HEK293 (cell line): ENCODE measurements around the gene NSL1.
"Not testable (repeated sequence)": the region's sequence is repeated elsewhere in the genome, so short reads cannot be mapped to it uniquely, and the experiment has no call there.

ENCODE experiments used
- CTCF ChIA-PET: fragments of 350-600 bp; formaldehyde crosslinking; extraction: SDS; loops from one replicate; lab custom pipeline; 2021; ENCODE audit warnings: antibody characterized with exemption; lab: Yijun Ruan, JAX
- POLR2A ChIA-PET: fragments of 300-600 bp; formaldehyde crosslinking; extraction: SDS; loops from one replicate; lab custom pipeline; 2020; ENCODE audit warnings: antibody characterized with exemption, inconsistent platforms; lab: Yijun Ruan, JAX
- H3K27ac ChIP-seq: fragments of 200-500 bp; sonication (Bioruptor generic); 2 replicates; pipeline ENCODE4 v1.5.1; 2014; ENCODE audit warnings: low read depth, low read length, control low read depth, inconsistent platforms; ENCODE audit errors: extremely low read depth
- H3K36me3 ChIP-seq, 2 experiments: fragments of 200-500 bp in 1 of 2; sonication (Bioruptor generic) in 1 of 2; 1 replicate in 1 of 2; 2 replicates in 1 of 2; pipeline ENCODE4 v1.5.1; 2014 to 2017; ENCODE audit warnings: inconsistent platforms in 2 of 2, low read length in 2 of 2; ENCODE audit not compliant: control insufficient read depth in 2 of 2, insufficient read depth in 1 of 2
- H3K4me1 ChIP-seq: fragments of 200-500 bp; sonication (Bioruptor generic); 2 replicates; pipeline ENCODE4 v1.5.1; 2014; ENCODE audit warnings: mild to moderate bottlenecking, low read length, inconsistent platforms; ENCODE audit not compliant: control insufficient read depth, insufficient read depth
- H3K4me3 ChIP-seq: 2 replicates; pipeline ENCODE4 v1.5.1; 2011; ENCODE audit warnings: low read depth, mild to moderate bottlenecking, control low read depth, low read length, moderate library complexity
- H3K9me3 ChIP-seq: fragments of 200-500 bp; sonication (Bioruptor generic); 2 replicates; pipeline ENCODE4 v1.5.1; 2014; ENCODE audit warnings: low read depth, low read length, inconsistent platforms; ENCODE audit not compliant: control insufficient read depth, insufficient read depth
- FEZF1 ChIP-seq: fragments of 450-650 bp; formaldehyde crosslinking; IDR thresholded peaks from 2 replicates; pipeline ENCODE4 v1.5.1; 2016; ENCODE audit warnings: missing biosample characterization, missing genetic modification characterization
- GLI2 ChIP-seq: fragments of 450-650 bp; formaldehyde crosslinking; IDR thresholded peaks from 2 replicates; pipeline ENCODE4; 2017; ENCODE audit warnings: missing biosample characterization, missing genetic modification characterization, low read depth, borderline replicate concordance
- GLI4 ChIP-seq: fragments of 450-650 bp; formaldehyde crosslinking; IDR thresholded peaks from 2 replicates; pipeline ENCODE4 v1.5.1; 2016; ENCODE audit warnings: missing biosample characterization, missing genetic modification characterization
- KLF8 ChIP-seq: fragments of 450-650 bp; formaldehyde crosslinking; IDR thresholded peaks from 2 replicates; pipeline ENCODE4 v1.5.1; 2016; ENCODE audit warnings: missing biosample characterization, missing genetic modification characterization
- MEIS1 ChIP-seq: sonication (generic); formaldehyde crosslinking; IDR thresholded peaks from 2 replicates; pipeline ENCODE4 v1.8.1; 2022; ENCODE audit warnings: missing genetic modification reagents, mild to moderate bottlenecking, borderline replicate concordance
- RBAK ChIP-seq: fragments of 450-650 bp; formaldehyde crosslinking; IDR thresholded peaks from 2 replicates; pipeline ENCODE4 v1.5.1; 2016; ENCODE audit warnings: missing biosample characterization, missing genetic modification characterization
- SCRT2 ChIP-seq: fragments of 450-650 bp; formaldehyde crosslinking; IDR thresholded peaks from 2 replicates; pipeline ENCODE4 v1.5.1; 2016; ENCODE audit warnings: missing biosample characterization, missing genetic modification characterization
- SP7 ChIP-seq: fragments of 450-650 bp; formaldehyde crosslinking; IDR thresholded peaks from 2 replicates; pipeline ENCODE4 v1.5.1; 2016; ENCODE audit warnings: missing biosample characterization, missing genetic modification characterization
- TRIM28 ChIP-seq: IDR thresholded peaks from 2 replicates; pipeline ENCODE4 v1.6.1; 2011; ENCODE audit warnings: low read length, control low read depth, borderline replicate concordance
- ZBTB48 ChIP-seq: fragments of 450-650 bp; formaldehyde crosslinking; IDR thresholded peaks from 2 replicates; pipeline ENCODE4 v1.5.1; 2016; ENCODE audit warnings: missing biosample characterization, missing genetic modification characterization
- ZFHX2 ChIP-seq: fragments of 450-650 bp; formaldehyde crosslinking; conservative IDR thresholded peaks from 2 replicates; pipeline ENCODE4 v1.5.1; 2016; ENCODE audit warnings: missing biosample characterization, missing genetic modification characterization
- ZNF169 ChIP-seq: fragments of 450-650 bp; formaldehyde crosslinking; IDR thresholded peaks from 2 replicates; pipeline ENCODE4 v1.5.1; 2016; ENCODE audit warnings: missing biosample characterization, missing genetic modification characterization
- ZNF174 ChIP-seq: fragments of 450-650 bp; formaldehyde crosslinking; IDR thresholded peaks from 2 replicates; pipeline ENCODE4 v1.5.0; 2017; ENCODE audit warnings: missing biosample characterization, mild to moderate bottlenecking, missing genetic modification characterization
- ZNF239 ChIP-seq: fragments of 450-650 bp; formaldehyde crosslinking; IDR thresholded peaks from 2 replicates; pipeline ENCODE4 v1.5.1; 2016; ENCODE audit warnings: missing biosample characterization, missing genetic modification characterization
- ZNF280C ChIP-seq: fragments of 450-650 bp; formaldehyde crosslinking; IDR thresholded peaks from 2 replicates; pipeline ENCODE4 v1.5.1; 2016; ENCODE audit warnings: missing biosample characterization, missing genetic modification characterization
- ZNF311 ChIP-seq: fragments of 450-650 bp; formaldehyde crosslinking; IDR thresholded peaks from 2 replicates; pipeline ENCODE4 v1.5.1; 2017; ENCODE audit warnings: missing biosample characterization, missing genetic modification characterization, borderline replicate concordance
- ZNF335 ChIP-seq: fragments of 450-650 bp; formaldehyde crosslinking; conservative IDR thresholded peaks from 2 replicates; pipeline ENCODE4 v1.5.1; 2016; ENCODE audit warnings: missing biosample characterization, missing genetic modification characterization
- ZNF510 ChIP-seq: fragments of 450-650 bp; formaldehyde crosslinking; IDR thresholded peaks from 2 replicates; pipeline ENCODE4 v1.5.1; 2018; ENCODE audit warnings: mild to moderate bottlenecking, missing genetic modification characterization, missing biosample characterization; ENCODE audit not compliant: insufficient replicate concordance
- ZNF629 ChIP-seq: fragments of 450-650 bp; formaldehyde crosslinking; IDR thresholded peaks from 2 replicates; pipeline ENCODE4 v1.5.1; 2017; ENCODE audit warnings: missing biosample characterization, missing genetic modification characterization
- ZNF707 ChIP-seq: fragments of 450-650 bp; formaldehyde crosslinking; IDR thresholded peaks from 2 replicates; pipeline ENCODE4 v1.5.1; 2016; ENCODE audit warnings: missing biosample characterization, missing genetic modification characterization
- ZNF768 ChIP-seq: fragments of 450-650 bp; formaldehyde crosslinking; IDR thresholded peaks from 2 replicates; pipeline ENCODE4 v1.5.1; 2018; ENCODE audit warnings: missing biosample characterization, mild to moderate bottlenecking, missing genetic modification characterization
- ZNF777 ChIP-seq: fragments of 450-650 bp; formaldehyde crosslinking; IDR thresholded peaks from 2 replicates; pipeline ENCODE4 v1.5.1; 2017; ENCODE audit warnings: missing biosample characterization, missing genetic modification characterization, borderline replicate concordance
- TF ChIP-seq, protein P1 (sequence below): fragments of 450-650 bp; formaldehyde crosslinking; IDR thresholded peaks from 2 replicates; pipeline ENCODE4 v1.5.1; 2016; ENCODE audit warnings: missing biosample characterization, missing genetic modification characterization, low read depth
- TF ChIP-seq, protein P2 (sequence below): fragments of 450-650 bp; IDR thresholded peaks from 2 replicates; pipeline ENCODE4 v1.5.1; 2018; ENCODE audit warnings: missing biosample characterization, missing genetic modification characterization

The NSL1 gene

DNA sequence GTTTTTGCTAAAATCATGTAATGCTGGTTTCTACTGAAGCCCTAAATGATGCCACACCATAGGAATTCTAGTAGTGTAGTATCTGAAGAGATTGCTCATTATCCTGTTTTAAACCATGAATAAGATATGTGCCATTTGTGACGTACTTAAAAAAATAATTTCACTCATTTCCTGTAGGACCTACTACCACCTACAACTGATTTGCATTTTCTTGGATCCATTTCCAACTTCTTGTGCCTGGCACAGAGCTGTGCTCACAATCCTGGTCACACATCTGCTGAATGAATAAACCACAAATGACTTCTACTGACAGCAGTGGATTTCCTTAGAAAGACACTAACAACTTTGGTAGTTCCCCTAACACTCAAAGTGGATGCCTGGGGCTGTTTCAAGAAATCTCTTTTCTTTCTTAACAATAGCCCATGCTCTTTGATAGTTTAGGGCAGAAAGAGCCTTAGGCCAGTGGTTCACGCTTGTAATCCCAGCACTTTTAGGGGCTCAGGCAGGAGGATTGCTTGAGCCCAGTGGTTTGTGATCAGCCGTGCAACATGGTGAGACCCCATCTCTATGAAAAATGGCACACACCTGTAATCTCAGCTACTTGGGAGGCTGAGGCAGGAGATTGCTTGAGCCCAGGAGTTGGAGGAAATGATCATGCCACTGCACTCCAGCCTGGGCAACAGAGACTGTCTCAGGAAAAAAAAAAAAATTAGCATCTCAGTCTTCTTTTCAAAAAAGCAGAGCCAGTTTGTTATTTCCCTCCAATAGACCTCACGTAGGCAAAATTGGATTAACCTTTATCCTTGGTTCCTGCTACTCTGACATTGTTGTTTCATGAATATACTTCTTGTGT, 78.9 kb downstream of the NSL1 start:
- Histone ChIP-seq H3K27ac (no peak overlapping the region), H3K9me3 (no peaks in the 10 kb centered on the region), H3K4me3 (no peak overlapping the region), H3K4me1 (no peaks in the 10 kb centered on the region), H3K36me3 (no peaks in the 10 kb centered on the region)
- ChIA-PET CTCF (no interaction called here), POLR2A (no interaction called here)
- TF ChIP-seq ZNF777 (tag by site-specific recombination) (no peak), ZNF768 (tag by site-specific recombination) (no peak), ZNF169 (tag by site-specific recombination) (no peak), GLI4 (no peak), ZNF280C (no peak)

DNA sequence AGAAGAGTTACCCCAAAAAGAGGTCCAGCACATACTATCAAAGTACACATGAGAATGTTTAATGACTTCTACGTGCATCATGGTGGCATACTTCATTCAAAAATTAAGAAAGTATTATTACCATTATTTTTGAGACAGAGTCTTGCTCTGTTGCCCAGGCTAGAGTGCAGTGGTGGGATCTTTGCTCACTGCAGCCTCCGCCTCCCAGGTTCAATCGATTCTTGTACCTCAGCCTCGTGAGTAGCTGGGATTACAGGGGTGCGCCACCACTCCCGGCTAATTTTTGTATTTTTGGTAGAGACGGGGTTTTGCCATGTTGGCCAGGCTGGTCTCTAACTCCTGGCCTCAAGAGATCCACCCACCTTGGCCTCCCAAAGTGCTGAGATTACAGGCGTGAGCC, 79.6 kb downstream of the NSL1 start:
- H3K27ac ChIP-seq, H3K9me3 ChIP-seq, POLR2A ChIA-PET, CTCF ChIA-PET, H3K4me1 ChIP-seq, H3K4me3 ChIP-seq, H3K36me3 ChIP-seq: not testable (repeated sequence)

GRCh38 chr1:212710566-212710965, 81.0 kb downstream of the NSL1 start:
- CTCF ChIA-PET, result interaction anchor here (0.5 to 1.9 kb wide), 2 partner anchors 32 to 46 kb away, joined by 4 to 7 read pairs; no protein-coding TSS in a partner anchor

DNA sequence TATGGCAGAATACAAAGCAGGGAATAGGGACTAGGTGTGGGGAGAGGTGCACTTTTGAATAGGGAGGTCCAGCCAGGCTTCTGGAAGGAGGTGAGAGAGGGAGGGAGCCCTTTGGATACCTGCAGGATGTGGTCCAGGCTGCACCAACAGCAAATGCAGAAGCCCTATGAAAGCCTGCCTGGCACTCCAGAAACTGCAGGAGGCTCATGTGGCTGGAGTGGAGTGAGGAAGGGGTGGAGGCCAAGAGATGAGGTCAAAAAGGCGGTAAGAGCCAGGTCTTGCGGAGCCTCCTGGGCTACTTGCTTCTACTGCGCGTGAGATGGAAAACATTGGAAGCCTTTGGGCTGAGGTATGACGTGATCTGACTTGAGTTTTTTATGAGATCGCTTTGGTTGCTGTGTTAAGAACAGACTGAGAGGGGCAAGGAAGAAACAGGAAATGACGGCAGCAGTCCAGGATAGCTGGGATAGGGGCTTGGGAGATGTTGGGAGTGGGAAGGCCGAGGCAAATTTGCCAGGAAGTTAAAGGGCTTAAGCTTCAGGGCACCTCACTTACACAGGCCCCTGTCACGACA, 87.5 kb downstream of the NSL1 start:
- Histone ChIP-seq H3K36me3 (no peaks in the 10 kb centered on the region), H3K9me3 (no peaks in the 10 kb centered on the region), H3K27ac (no peak overlapping the region), H3K4me1 (peaks cover 8% of the 10 kb centered on the region), H3K4me3 (no peak overlapping the region)
- POLR2A ChIA-PET, result no interaction called here
- TF ChIP-seq ZNF629 (peak; percentile 59; the same call in 1 of the 2 replicates), SP7 (tag by site-specific recombination) (no peak), ZNF311 (tag by site-specific recombination) (no peak), RBAK (no peak), ZNF335 (peak; percentile 38; the same call in 1 of the 2 replicates)
- TF ChIP-seq, protein P1, sequence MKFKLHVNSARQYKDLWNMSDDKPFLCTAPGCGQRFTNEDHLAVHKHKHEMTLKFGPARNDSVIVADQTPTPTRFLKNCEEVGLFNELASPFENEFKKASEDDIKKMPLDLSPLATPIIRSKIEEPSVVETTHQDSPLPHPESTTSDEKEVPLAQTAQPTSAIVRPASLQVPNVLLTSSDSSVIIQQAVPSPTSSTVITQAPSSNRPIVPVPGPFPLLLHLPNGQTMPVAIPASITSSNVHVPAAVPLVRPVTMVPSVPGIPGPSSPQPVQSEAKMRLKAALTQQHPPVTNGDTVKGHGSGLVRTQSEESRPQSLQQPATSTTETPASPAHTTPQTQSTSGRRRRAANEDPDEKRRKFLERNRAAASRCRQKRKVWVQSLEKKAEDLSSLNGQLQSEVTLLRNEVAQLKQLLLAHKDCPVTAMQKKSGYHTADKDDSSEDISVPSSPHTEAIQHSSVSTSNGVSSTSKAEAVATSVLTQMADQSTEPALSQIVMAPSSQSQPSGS (tag by site-specific recombination), result peak; percentile 77
- TF ChIP-seq, protein P2, sequence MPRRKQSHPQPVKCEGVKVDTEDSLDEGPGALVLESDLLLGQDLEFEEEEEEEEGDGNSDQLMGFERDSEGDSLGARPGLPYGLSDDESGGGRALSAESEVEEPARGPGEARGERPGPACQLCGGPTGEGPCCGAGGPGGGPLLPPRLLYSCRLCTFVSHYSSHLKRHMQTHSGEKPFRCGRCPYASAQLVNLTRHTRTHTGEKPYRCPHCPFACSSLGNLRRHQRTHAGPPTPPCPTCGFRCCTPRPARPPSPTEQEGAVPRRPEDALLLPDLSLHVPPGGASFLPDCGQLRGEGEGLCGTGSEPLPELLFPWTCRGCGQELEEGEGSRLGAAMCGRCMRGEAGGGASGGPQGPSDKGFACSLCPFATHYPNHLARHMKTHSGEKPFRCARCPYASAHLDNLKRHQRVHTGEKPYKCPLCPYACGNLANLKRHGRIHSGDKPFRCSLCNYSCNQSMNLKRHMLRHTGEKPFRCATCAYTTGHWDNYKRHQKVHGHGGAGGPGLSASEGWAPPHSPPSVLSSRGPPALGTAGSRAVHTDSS (tag by site-specific recombination), result no peak
- CTCF ChIA-PET, result interaction anchor here (1.0 to 1.5 kb wide), 3 partner anchors 12 to 74 kb away, joined by 3 to 4 read pairs (median 4); no protein-coding TSS in a partner anchor

More at GRCh38 chr1:212710566-212710965, 81.0 kb downstream of the NSL1 start:
- H3K4me1 ChIP-seq, result no peaks in the 10 kb centered on the region
- POLR2A ChIA-PET, result no interaction called here
- H3K27ac ChIP-seq, result no peak overlapping the region
- TF ChIP-seq MEIS1 (CRISPR knock-in tag), result no peak
- TF ChIP-seq ZBTB48 (tag by site-specific recombination), result no peak
- no peak for TF ChIP-seq TRIM28
- TF ChIP-seq ZNF239, result no peak
- no peak for TF ChIP-seq FEZF1
- no peak for TF ChIP-seq GLI2 (tag by site-specific recombination)
- no peak for TF ChIP-seq ZNF707
- TF ChIP-seq ZNF174 (tag by site-specific recombination), result no peak
- no peak for TF ChIP-seq KLF8
- TF ChIP-seq SCRT2 (tag by site-specific recombination), result no peak
- TF ChIP-seq ZNF510 (tag by site-specific recombination), result no peak
- no peak for TF ChIP-seq ZFHX2 (tag by site-specific recombination)
- H3K4me3 ChIP-seq, result no peak overlapping the region
- H3K9me3 ChIP-seq, result no peaks in the 10 kb centered on the region
- no peaks in the 10 kb centered on the region for H3K36me3 ChIP-seq
